Chondrocyte (in vitro differentiated cells): ENCODE data around the gene LMO7. TPM values are rescaled to one million over a fixed set of nuclear protein-coding genes. Genes with fewer than 3 reads are reported as not detected.

Source experiments
- DNase-seq: peaks from one replicate; pipeline ENCODE4 v3.0.0; 2021; ENCODE audit warnings: mixed read lengths, low spot score
- H3K27ac Mint-ChIP-seq: one replicate; pipeline ENCODE4 v1.8.0; 2021; ENCODE audit warnings: mild to moderate bottlenecking, moderate library complexity, mixed read lengths; ENCODE audit not compliant: unreplicated experiment
- H3K27me3 Mint-ChIP-seq: 2 replicates; pipeline ENCODE4 v1.8.0; 2021; ENCODE audit warnings: low read depth, mixed read lengths
- H3K36me3 Mint-ChIP-seq: 2 replicates; pipeline ENCODE4 v1.8.0; 2021; ENCODE audit warnings: low read depth, mixed read lengths
- H3K4me1 Mint-ChIP-seq: 2 replicates; pipeline ENCODE4 v1.8.0; 2021; ENCODE audit warnings: low read depth, mild to moderate bottlenecking, mixed read lengths
- H3K4me3 Mint-ChIP-seq: one replicate; pipeline ENCODE4 v1.8.0; 2021; ENCODE audit warnings: mild to moderate bottlenecking, moderate library complexity, mixed read lengths; ENCODE audit not compliant: unreplicated experiment
- H3K9me3 Mint-ChIP-seq: 2 replicates; pipeline ENCODE4 v1.8.0; 2021; ENCODE audit warnings: low read depth, mixed read lengths
- CTCF ChIP-seq: fragments of 200-600 bp; sonication (generic); IDR thresholded peaks from 2 replicates; pipeline ENCODE4 v1.5.0; 2021; ENCODE audit warnings: antibody characterized with exemption, mild to moderate bottlenecking, moderate library complexity
- total RNA-seq: library from RNA; stranded (reverse); gene quantifications from 3 replicates; pipeline ENCODE4 v1.2.1, GENCODE V29; 2021

LMO7 gene
- total RNA-seq, 1 donor from 2014 or later = 199 TPM

GRCh38 chr13:75620020-75620419 is 16.1 kb upstream of the LMO7 start:
- Mint-ChIP-seq H3K4me3 (no peak overlapping the region), H3K27ac (peak overlapping the region; percentile 91), H3K36me3 (peaks cover 8% of the 10 kb centered on the region), H3K4me1 (peaks cover 63% of the 10 kb centered on the region), H3K9me3 (no peaks in the 10 kb centered on the region), H3K27me3 (no peaks in the 10 kb centered on the region)
- no peak for DNase-seq
- no peak for TF ChIP-seq CTCF

- Mint-ChIP-seq H3K27me3 (no peaks in the 10 kb centered on the region), H3K27ac (peak overlapping the region; percentile 91), H3K4me3 (peak overlapping the region; percentile 49), H3K4me1 (peaks cover 75% of the 10 kb centered on the region), H3K9me3 (no peaks in the 10 kb centered on the region), H3K36me3 (peaks cover 7% of the 10 kb centered on the region)
- DNase-seq = no peak
- no peak for TF ChIP-seq CTCF
Measured at GRCh38 chr13:75621147-75621546, 15.0 kb upstream of the LMO7 start.

- TF ChIP-seq CTCF = no peak
- peaks cover 58% of the 10 kb centered on the region for H3K4me1 Mint-ChIP-seq
- no peak overlapping the region for H3K27ac Mint-ChIP-seq
- DNase-seq = no peak
- H3K4me3 Mint-ChIP-seq = no peak overlapping the region
- H3K9me3 Mint-ChIP-seq = no peaks in the 10 kb centered on the region
- no peaks in the 10 kb centered on the region for H3K27me3 Mint-ChIP-seq
- peaks cover 10% of the 10 kb centered on the region for H3K36me3 Mint-ChIP-seq
Measured at GRCh38 chr13:75628801-75629200, 7.3 kb upstream of the LMO7 start.

- no peak for TF ChIP-seq CTCF
- H3K27ac Mint-ChIP-seq = peak overlapping the region; percentile 83
- no peaks in the 10 kb centered on the region for H3K9me3 Mint-ChIP-seq
- H3K27me3 Mint-ChIP-seq = no peaks in the 10 kb centered on the region
- H3K4me3 Mint-ChIP-seq = peak overlapping the region; percentile 3
- no peak for DNase-seq
- peaks cover 44% of the 10 kb centered on the region for H3K4me1 Mint-ChIP-seq
- H3K36me3 Mint-ChIP-seq = peaks cover 3% of the 10 kb centered on the region
Measured at GRCh38 chr13:75633285-75633684, 2.8 kb upstream of the LMO7 start.

GRCh38 chr13:75635101-75635827 is 866 bp upstream of the LMO7 start:
- H3K36me3 Mint-ChIP-seq = no peaks in the 10 kb centered on the region
- peak overlapping the region; percentile 73 for H3K4me3 Mint-ChIP-seq
- no peaks in the 10 kb centered on the region for H3K27me3 Mint-ChIP-seq
- H3K4me1 Mint-ChIP-seq = peaks cover 48% of the 10 kb centered on the region
- DNase-seq = peak; percentile 92
- H3K27ac Mint-ChIP-seq = peak overlapping the region; percentile 81
- H3K9me3 Mint-ChIP-seq = no peaks in the 10 kb centered on the region
- no peak for TF ChIP-seq CTCF
